ENCODE measurements around the gene NUP155.
"Not testable (repeated sequence)": the region's sequence is repeated elsewhere in the genome, so short reads cannot be mapped to it uniquely, and the experiment has no call there.

The NUP155 gene

GRCh38 chr5:37272511-37272910 is 98.4 kb downstream of the NUP155 start:
- no peak for DNase-seq

DNA sequence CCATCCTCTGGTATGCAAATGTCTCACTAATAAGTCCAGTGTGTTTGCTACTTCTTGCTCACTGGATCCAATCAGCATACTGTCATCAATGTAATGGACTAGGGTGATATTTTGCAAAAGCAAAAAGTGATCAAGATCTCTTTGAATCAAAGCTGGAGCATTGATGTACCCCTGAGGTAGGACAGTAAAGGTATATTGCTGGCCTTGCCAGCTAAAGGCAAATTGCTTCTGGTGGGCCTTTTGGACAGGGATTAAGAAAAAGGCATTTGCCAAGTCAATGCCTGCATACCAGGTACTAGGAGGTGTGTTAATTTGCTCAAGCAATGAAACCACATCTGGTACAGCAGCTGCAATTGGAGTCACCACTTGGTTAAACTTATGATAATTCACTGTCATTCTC is 102.8 kb downstream of the NUP155 start:
- DNase-seq: not testable (repeated sequence)

GRCh38 chr5:37255774-37256358 is 115.0 kb downstream of the NUP155 start:
- DNase-seq: no peak

DNA sequence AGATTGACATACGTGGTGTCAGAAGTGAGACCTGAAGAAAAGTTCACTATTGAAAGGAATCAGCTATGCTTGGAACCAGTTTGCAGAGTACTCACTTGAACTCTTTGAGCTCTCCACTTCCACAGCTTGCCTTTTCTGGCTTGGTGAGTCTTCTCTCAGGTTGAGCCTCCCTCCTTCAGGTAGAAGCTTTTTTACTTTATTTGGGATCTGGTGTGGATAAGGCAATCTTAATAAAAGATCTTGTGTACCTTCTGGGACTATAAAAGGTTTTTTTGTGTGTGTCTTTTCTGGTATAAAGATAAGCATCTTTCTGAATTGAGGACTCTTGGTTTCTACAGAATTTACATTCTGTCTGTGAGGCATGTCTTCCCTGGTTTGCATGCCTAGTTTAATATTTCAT is 116.3 kb downstream of the NUP155 start:
- no peak for DNase-seq

DNA sequence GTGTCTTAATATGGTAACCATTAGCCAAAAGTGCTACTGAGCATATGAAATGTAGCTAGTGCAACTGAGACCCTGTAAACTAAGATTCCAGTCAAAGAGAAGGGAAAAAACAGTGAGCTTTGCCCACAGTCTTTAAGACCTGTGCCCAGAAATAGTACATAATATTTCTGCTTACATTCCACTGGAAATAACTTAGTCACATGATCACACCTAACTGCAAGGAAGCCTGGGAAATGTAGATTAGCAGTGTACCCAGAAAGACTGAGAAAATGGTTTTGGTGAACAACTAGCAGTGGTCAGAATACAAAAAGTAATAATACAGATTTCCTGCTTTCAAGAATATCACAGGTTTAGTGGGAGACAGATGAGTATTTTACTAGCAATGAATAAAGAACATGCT is 119.2 kb downstream of the NUP155 start:
- DNase-seq: no peak

DNA sequence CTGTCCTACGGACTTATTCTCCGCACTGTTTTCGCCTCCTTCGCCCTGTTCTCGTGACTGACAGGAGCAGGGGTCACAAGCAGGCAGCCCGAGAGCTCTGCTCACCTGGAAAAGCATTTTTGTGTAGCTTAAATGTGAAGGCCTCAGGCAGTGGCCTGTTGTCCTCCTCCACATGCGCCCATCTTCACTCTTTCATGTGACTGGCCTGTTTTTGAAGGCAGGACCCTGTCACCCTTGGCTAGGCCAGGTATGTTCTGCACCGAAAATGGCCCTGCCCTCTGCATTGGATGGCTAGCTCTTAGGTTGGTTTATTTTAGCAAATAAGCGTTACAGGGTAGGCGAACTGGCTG is 121.1 kb downstream of the NUP155 start:
- DNase-seq: no peak

DNA sequence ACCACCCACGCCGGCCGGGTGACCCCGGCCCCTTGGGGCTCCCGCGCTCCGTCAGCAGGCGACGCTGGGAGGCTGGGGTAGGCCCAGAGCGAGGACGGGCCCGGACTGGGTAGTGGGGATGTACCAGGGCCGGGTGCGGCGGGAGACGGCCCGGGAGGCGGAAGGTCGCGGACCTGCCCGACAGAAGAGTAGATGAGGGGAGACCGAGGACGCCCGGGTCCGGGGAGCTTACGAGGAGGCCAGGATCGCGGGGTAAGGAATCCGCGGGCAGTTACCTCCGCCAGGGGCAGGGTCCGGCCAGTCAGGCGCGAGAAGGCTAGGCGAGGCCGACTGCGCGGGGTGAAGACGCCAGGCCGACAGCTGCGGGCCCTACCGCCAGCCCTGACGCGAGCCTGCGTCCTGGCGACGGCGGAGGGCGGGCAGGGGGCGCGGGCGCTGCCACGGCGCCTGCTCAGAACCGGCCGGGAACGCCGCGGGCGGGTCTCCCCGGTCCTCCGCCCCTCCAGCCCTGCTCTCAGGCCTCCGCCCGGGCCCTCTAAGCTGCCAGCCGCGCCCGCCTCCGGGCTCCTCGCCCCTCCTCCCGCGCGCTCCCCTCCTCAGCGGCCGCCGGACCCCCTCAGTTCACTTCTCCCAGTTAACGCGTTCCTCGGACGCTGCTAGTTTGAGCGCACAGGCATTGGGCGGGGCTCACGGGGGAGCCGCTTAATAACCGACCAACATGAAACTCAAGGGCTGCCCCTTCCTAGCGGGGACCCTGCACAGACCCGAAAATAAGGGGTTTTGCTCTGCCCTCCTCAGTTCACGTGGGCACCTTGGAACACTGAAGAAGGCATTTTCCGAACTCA is 121.7 kb downstream of the NUP155 start, which contains the start of gene CPLANE1:
CPLANE1 (minus strand) TSS at position 407 of the 845 bp plus-strand sequence. CDS start 1,678 bp downstream, outside the sequence.
- DNase-seq: peak; percentile 86

DNA sequence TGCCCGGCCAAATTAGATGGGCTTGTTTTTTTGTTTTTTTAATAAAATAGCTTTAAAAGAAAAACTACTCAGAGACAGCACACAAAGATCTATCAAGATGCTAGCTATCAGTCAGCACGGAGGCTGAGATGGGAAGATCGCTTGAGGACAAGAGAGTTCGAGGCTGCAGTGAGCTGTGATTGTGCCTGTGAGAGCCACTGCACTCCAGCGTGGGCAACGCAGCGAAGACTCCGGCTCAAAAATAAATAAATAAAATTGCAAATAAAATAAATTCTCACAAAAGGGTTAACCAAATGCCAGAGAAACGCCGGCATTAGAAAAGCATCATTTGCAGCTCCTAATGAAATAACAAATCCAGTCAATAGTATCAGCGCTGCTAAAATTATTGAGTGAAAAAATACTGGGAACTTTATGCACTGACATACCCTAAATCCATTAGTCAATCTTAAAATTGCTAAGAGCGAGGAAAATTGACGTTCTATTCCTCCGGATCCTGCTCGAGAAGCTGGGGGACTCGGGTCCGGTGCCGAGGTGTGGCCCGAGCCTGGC is 122.4 kb downstream of the NUP155 start:
- DNase-seq: peak; percentile 11

DNA sequence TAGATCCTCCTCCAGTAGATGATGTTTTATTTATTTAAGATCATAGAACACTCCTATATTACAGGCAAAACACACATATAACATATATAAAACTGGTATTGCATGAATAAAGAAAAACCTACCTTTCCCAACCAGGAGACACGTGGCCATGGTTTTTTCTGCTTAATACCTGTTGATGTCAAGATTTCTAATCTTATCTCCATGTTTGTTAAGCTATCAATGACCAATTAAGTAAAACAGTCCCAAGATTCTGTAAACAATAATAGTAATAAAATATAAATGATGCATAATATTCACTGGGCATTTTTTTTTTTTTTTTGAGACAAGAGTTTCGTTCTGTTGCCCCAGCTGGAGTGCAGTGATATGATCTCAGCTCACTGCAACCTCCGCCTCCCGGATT is 123.4 kb downstream of the NUP155 start:
- no peak for DNase-seq

DNA sequence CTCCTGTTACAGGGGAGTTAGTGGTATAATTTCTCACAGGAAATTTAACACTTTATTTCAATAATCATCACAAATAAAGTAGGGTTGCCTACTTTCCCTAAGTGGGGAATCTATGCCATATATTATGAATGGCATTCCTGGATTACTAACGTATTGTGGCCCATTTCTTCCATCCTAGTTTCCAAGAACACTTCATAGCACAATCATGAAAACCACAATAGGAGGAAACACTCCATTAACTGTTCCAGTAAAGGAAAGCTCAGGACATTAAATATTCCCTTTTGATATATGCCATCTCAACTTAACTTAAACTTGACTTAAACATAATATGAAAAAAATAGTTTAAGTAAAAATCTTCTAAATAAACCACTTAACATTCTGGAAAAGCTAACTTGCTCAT is 123.9 kb downstream of the NUP155 start:
- no peak for DNase-seq

Measured in NCI-H345 (cell line).